OCI-LY7 (cell line): ENCODE results near the gene STON1. TPM values are rescaled to one million over a fixed set of nuclear protein-coding genes. Genes with fewer than 3 reads are reported as not detected.

Source experiments
- BruUV-seq: library from RNA; stranded (reverse); fragments of 400-500 nt; replicated peaks from 2 replicates; lab custom pipeline; 2021; lab: Mats Ljungman, UMichigan
- CTCF ChIA-PET: fragments of 300-600 bp; sonication (Branson Sonifier 250); formaldehyde crosslinking; loops from one replicate; lab custom pipeline; 2022; ENCODE audit warnings: antibody characterized with exemption; ENCODE audit not compliant: unreplicated experiment; lab: Charles Lee
- POLR2A ChIA-PET: fragments of 300-600 bp; sonication (Branson Sonifier 250); formaldehyde crosslinking; loops from one replicate; lab custom pipeline; 2022; ENCODE audit warnings: antibody characterized with exemption; lab: Charles Lee
- DNase-seq: peaks from one replicate; pipeline ENCODE4 v3.0.0-alpha.2; 2015; ENCODE audit warnings: low spot score
- H2AFZ ChIP-seq: fragments of 200-600 bp; sonication (generic), shearing (Covaris generic); 2 replicates; pipeline ENCODE4 v1.6.1; 2014; ENCODE audit warnings: mild to moderate bottlenecking, antibody characterized with exemption, low read length, moderate library complexity
- H3K27ac ChIP-seq: fragments of 200-600 bp; sonication (generic); 2 replicates; pipeline ENCODE4 v1.5.1; 2014; ENCODE audit warnings: mixed run types, low read depth, mild to moderate bottlenecking, moderate library complexity, low read length, inconsistent platforms; ENCODE audit not compliant: poor library complexity, severe bottlenecking
- H3K36me3 ChIP-seq: fragments of 200-600 bp; sonication (generic); 2 replicates; pipeline ENCODE4 v1.6.1; 2014; ENCODE audit warnings: mild to moderate bottlenecking, antibody characterized with exemption, low read length, moderate library complexity, mixed read lengths; ENCODE audit not compliant: insufficient read depth
- H3K4me1 ChIP-seq: fragments of 200-600 bp; sonication (generic); 2 replicates; pipeline ENCODE4 v1.5.1; 2014; ENCODE audit warnings: mild to moderate bottlenecking, low read length; ENCODE audit not compliant: insufficient read depth, poor library complexity, severe bottlenecking
- H3K4me2 ChIP-seq: fragments of 200-600 bp; sonication (generic); 2 replicates; pipeline ENCODE4 v1.6.1; 2014; ENCODE audit warnings: mild to moderate bottlenecking, low read length
- H3K4me3 ChIP-seq: fragments of 200-600 bp; sonication (generic); 2 replicates; pipeline ENCODE4 v1.5.1; 2014; ENCODE audit warnings: mild to moderate bottlenecking, low read depth, low read length; ENCODE audit not compliant: poor library complexity, severe bottlenecking
- H3K79me2 ChIP-seq: fragments of 200-600 bp; sonication (generic); 2 replicates; pipeline ENCODE4 v1.6.1; 2016; ENCODE audit warnings: low read depth, mild to moderate bottlenecking, low read length, moderate library complexity, mixed read lengths; ENCODE audit not compliant: insufficient read depth
- H3K9me2 ChIP-seq: fragments of 200-600 bp; sonication (generic); 2 replicates; pipeline ENCODE4 v1.6.1; 2016; ENCODE audit warnings: mild to moderate bottlenecking, low read length, mixed read lengths; ENCODE audit not compliant: insufficient read depth
- H3K9me3 ChIP-seq: fragments of 200-600 bp; sonication (generic); 2 replicates; pipeline ENCODE4 v1.6.1; 2014; ENCODE audit warnings: mild to moderate bottlenecking, mixed run types, low read length, mixed read lengths
- H4K20me1 ChIP-seq: fragments of 200-600 bp; sonication (generic); 2 replicates; pipeline ENCODE4 v1.6.1; 2014; ENCODE audit warnings: mild to moderate bottlenecking, antibody characterized with exemption, low read length, moderate library complexity, mixed read lengths; ENCODE audit not compliant: insufficient read depth
- CTCF ChIP-seq: fragments of 200-600 bp; sonication (generic); conservative IDR thresholded peaks from 2 replicates; pipeline ENCODE4 v1.5.1; 2014; ENCODE audit warnings: mild to moderate bottlenecking, antibody characterized with exemption, low read length, moderate library complexity, mixed read lengths
- EZH2phosphoT487 ChIP-seq: fragments of 200-600 bp; sonication (generic); IDR thresholded peaks from 2 replicates; pipeline ENCODE4 v1.6.1; 2018; ENCODE audit warnings: low read depth, borderline replicate concordance, mild to moderate bottlenecking, mixed run types, antibody characterized with exemption, low read length, moderate library complexity, mixed read lengths
- intact Hi-C: fragments of 100-400 bp; cut with micrococcal nuclease; formaldehyde crosslinking; loops from one replicate; pipeline ENCODE4 v1.10.0; 2022; ENCODE audit not compliant: unreplicated experiment
- total RNA-seq, 2 experiments: library from RNA; depleted of rRNA in 1 of 2; stranded (reverse); fragments of >200 nt in 1 of 2; shearing (Covaris generic) in 1 of 2; gene quantifications; 2 replicates each; pipeline ENCODE4 v1.2.3, GENCODE V29; 2014 to 2022

The STON1 gene
- total RNA-seq, 2 experiments from 2014 or later, result 0.51 to 0.88 TPM

- no TSS peak for BruUV-seq
- no peak overlapping the region for H3K4me2 ChIP-seq
- H3K36me3 ChIP-seq, result peaks cover 88% of the 10 kb centered on the region
- H3K9me3 ChIP-seq, result no peaks in the 10 kb centered on the region
- no peak overlapping the region for H3K27ac ChIP-seq
- no peaks in the 10 kb centered on the region for H3K79me2 ChIP-seq
- DNase-seq, result no peak
- H3K9me2 ChIP-seq, result no peaks in the 10 kb centered on the region
- H4K20me1 ChIP-seq, result no peaks in the 10 kb centered on the region
- TF ChIP-seq EZH2phosphoT487 (no peak), CTCF (no peak)
- H3K4me3 ChIP-seq, result no peak overlapping the region
- ChIA-PET POLR2A (no interaction called here), CTCF (no interaction called here)
- intact Hi-C loops, result no loop called here
- H3K4me1 ChIP-seq, result no peaks in the 10 kb centered on the region
- no peak overlapping the region for H2AFZ ChIP-seq
Observed at GRCh38 chr2:48510329-48510728, 19.6 kb upstream of the STON1 start.

GRCh38 chr2:48511849-48512470 lies 18.0 kb upstream of the STON1 start:
- TF ChIP-seq CTCF (no peak), EZH2phosphoT487 (no peak)
- no peaks in the 10 kb centered on the region for H3K9me2 ChIP-seq
- H3K4me2 ChIP-seq, result no peak overlapping the region
- no peaks in the 10 kb centered on the region for H4K20me1 ChIP-seq
- ChIA-PET CTCF (no interaction called here), POLR2A (interaction anchor here (0.6 kb wide), 1 partner anchor 388 kb away, joined by 5 read pairs; no protein-coding TSS in a partner anchor)
- intact Hi-C loops, result no loop called here
- H3K36me3 ChIP-seq, result peaks cover 93% of the 10 kb centered on the region
- H3K79me2 ChIP-seq, result no peaks in the 10 kb centered on the region
- H2AFZ ChIP-seq, result no peak overlapping the region
- H3K9me3 ChIP-seq, result no peaks in the 10 kb centered on the region
- no TSS peak for BruUV-seq
- no peak for DNase-seq
- H3K4me1 ChIP-seq, result no peaks in the 10 kb centered on the region
- no peak overlapping the region for H3K27ac ChIP-seq
- H3K4me3 ChIP-seq, result no peak overlapping the region

GRCh38 chr2:48512571-48512970 lies 17.4 kb upstream of the STON1 start:
- Histone ChIP-seq H3K79me2 (no peaks in the 10 kb centered on the region), H2AFZ (no peak overlapping the region), H3K27ac (no peak overlapping the region), H3K4me1 (no peaks in the 10 kb centered on the region), H4K20me1 (no peaks in the 10 kb centered on the region), H3K4me3 (no peak overlapping the region), H3K4me2 (no peak overlapping the region), H3K9me3 (no peaks in the 10 kb centered on the region), H3K36me3 (peaks cover 87% of the 10 kb centered on the region), H3K9me2 (no peaks in the 10 kb centered on the region)
- intact Hi-C loops, result no loop called here
- no peak for DNase-seq
- BruUV-seq, result no TSS peak
- POLR2A ChIA-PET, result interaction anchor here (0.7 kb wide), 1 partner anchor 200 kb away, joined by 4 read pairs; no protein-coding TSS in a partner anchor
- CTCF ChIA-PET, result no interaction called here
- TF ChIP-seq EZH2phosphoT487, result no peak
- no peak for TF ChIP-seq CTCF
